Motor neuron (in vitro differentiated cells): Measurements from ENCODE around the gene CBL. TPM values are rescaled to one million over a fixed set of nuclear protein-coding genes. Genes with fewer than 3 reads are reported as not detected.
A peak's percentile ranks its signal among the peaks of the same experiment; 100 is the strongest.

ENCODE experiments used
- ATAC-seq, 8 experiments: fragments of 200-7000 bp; cut with Tn5 transposase; replicated peaks in 6 of 8; 2 replicates each; pipeline ENCODE4 v1.8.0; 2021; ENCODE audit warnings: mild to moderate bottlenecking in 8 of 8, moderate library complexity in 8 of 8
- H3K27ac ChIP-seq, 2 donors: fragments of 250-450 bp; sonication (Bioruptor Pico); 2 replicates each; pipeline ENCODE4 v1.9.0; 2021; ENCODE audit warnings: antibody characterized with exemption in 2 of 2, mild to moderate bottlenecking in 2 of 2, moderate library complexity in 1 of 2
- H3K4me1 ChIP-seq, 2 donors: fragments of 250-450 bp; sonication (Bioruptor Pico); replicated peaks in 1 of 2; 2 replicates each; pipeline ENCODE4 v1.6.1; 2021; ENCODE audit warnings: antibody characterized with exemption in 2 of 2, mild to moderate bottlenecking in 2 of 2, moderate library complexity in 1 of 2
- H3K4me3 ChIP-seq, 5 donors: fragments of 250-450 bp; sonication (Bioruptor Pico); 2 replicates each; pipeline ENCODE4 v1.9.0; 2021; ENCODE audit warnings: antibody characterized with exemption in 5 of 5, mild to moderate bottlenecking in 5 of 5, moderate library complexity in 4 of 5
- WGBS, 10 experiments: fragments of 450-650 bp; shearing (Covaris generic); methylation state at CpG; one replicate each; pipeline ENCODE4 v1.0.0; 2022; 5-methylcytosine and 5-hydroxymethylcytosine counted together
- in situ Hi-C, 9 experiments: fragments of 400-800 bp; cut with MboI; loops; one replicate each; pipeline ENCODE4 v1.15.0; 2021; ENCODE audit warnings: low sequenced_read_pairs in 9 of 9, low pct_unique_long_range_greater_than_20kb in 2 of 9; ENCODE audit not compliant: unreplicated experiment in 9 of 9
- total RNA-seq, 8 experiments: library from RNA; unstranded; fragments of 300-600 nt; gene quantifications; 2 replicates each; pipeline versions ENCODE4 v1.2.3 to v1.2.4, GENCODE V29; 2022

Gene CBL
- total RNA-seq, 8 experiments from 2014 or later, result 5.1 to 19.3 (median 13.9) TPM

DNA sequence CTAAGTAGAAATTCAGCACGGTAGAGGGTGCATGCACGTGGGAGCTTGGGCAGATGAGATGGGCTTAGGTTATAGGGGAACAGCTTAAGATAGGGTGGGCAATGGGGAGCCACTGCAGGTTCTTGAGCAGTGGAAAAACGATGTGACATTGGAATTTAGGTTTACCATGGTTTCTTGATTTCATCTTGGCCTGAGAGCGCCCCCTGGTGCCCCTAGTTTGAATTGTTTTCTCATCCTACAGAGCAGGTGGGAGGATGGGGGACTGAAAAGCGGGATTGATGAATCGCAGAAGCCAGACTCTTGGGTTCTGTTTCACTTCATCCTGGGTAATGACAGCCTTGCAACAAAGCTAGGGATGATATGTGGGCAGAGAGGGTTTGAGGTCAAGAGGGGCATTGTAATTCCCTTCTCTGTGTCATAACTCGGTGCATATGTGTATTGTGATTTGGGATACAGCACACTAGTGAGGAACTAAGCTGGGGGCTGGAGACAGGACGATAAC lies 117.4 kb downstream of the CBL start:
- H3K4me1 ChIP-seq, result peaks cover 28 to 34% of the 10 kb centered on the region in 2 donors
- H3K4me3 ChIP-seq, result no peak overlapping the region
- no peak overlapping the region for H3K27ac ChIP-seq
- in situ Hi-C loops, result no loop called here
- peak; percentile 14 to 66 (median 33) for ATAC-seq
- WGBS, 10 experiments, result 0 to 30% (median 5%) methylated on average over 1 to 5 of the region's 8 CpGs; no CpG with 5 or more reads in 3 of the 10 experiments

DNA sequence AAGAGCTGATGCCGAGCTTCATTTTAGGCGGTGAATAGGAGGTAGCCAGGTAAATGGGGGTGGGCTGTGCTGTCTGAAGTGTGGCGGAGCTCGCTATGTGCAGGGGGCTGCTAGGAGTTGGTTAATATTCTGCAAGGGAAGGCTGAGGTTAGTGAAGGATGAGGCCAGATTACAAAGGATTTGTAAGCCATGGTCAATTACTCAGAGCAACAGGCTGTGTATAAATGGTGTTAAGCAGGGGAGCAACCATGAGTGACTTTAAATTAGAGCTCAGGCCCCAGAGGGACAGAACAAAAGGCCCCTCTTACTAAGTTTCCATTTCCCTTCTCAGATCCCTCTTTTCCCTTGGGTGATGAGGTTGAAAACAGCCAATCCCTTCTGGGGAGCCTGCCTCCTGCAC lies 118.0 kb downstream of the CBL start:
- in situ Hi-C loops, result no loop called here
- Histone ChIP-seq H3K4me1 (peaks cover 22 to 28% of the 10 kb centered on the region in 2 donors), H3K4me3 (no peak overlapping the region), H3K27ac (no peak overlapping the region)
- WGBS, 10 experiments, result 26 to 50% (median 40%) methylated on average over 1 to 4 of the region's 4 CpGs; no CpG with 5 or more reads in 3 of the 10 experiments
- ATAC-seq, result no peak

DNA sequence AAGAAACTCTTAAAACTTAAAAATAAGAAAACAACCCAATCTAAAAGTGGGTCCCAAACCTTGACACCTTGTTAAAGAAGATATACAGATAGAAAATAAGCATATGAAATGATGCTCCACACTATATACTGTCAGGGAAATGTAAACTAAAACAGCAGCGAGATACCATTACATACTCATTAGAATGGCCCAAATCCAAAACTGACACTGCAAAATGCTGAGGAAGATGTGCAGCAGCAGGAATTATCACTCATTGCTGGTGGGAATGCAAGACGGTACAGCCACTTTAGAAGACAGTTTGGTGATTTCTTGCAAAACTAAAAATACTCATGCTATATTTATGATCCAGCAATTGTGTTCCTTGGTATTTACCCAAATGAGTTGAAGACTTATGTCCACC lies 123.2 kb downstream of the CBL start:
- Histone ChIP-seq H3K4me3 (no peak overlapping the region), H3K4me1 (peaks cover 0 to 4% of the 10 kb centered on the region in 2 donors), H3K27ac (no peak overlapping the region)
- ATAC-seq, result no peak
- 20 to 100% (median 75%) methylated on average over 1 to 2 of the region's 2 CpGs; no CpG with 5 or more reads in 1 of the 10 experiments for WGBS, 10 experiments
- in situ Hi-C loops, result loop anchor here in 1 of 9 experiments (25.0 kb wide), 1 partner anchor 217 kb away; the partner anchor contains the start of genes C2CD2L, DPAGT1 and HINFP

DNA sequence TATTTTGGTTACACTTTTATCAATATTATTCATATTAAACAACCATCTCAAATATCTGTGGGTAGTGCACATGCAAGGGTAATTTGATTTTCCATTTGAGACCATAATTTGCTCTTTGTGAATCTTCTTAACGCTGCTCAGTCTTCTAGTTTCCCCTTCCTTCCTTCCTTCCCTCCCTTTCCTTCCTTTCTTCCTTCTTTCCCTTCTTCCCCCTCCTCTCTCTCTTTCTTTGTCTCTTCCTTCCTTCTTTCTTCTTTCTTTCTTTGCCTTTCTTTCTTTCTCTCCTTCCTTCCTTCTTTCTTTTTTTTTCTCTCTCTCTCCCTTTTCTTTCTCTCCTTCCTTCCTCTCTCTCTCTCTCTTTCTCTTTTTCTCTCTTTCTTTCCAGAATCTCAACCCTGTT lies 124.1 kb downstream of the CBL start:
- no peak overlapping the region for H3K27ac ChIP-seq
- no peak for ATAC-seq
- H3K4me3 ChIP-seq, result no peak overlapping the region
- in situ Hi-C loops, result loop anchor here in 2 of 9 experiments (10.0 to 25.0 kb wide), 2 partner anchors 218 to 225 kb away; partner anchors contain the start of genes C2CD2L (in 2 of the 2), DPAGT1 (in 2 of the 2) and HINFP (in 1 of the 2)
- 5 to 100% (median 77%) methylated on average over 1 of the region's 1 CpG; no CpG with 5 or more reads in 1 of the 10 experiments for WGBS, 10 experiments
- H3K4me1 ChIP-seq, result peaks cover 4 to 7% of the 10 kb centered on the region in 2 donors

DNA sequence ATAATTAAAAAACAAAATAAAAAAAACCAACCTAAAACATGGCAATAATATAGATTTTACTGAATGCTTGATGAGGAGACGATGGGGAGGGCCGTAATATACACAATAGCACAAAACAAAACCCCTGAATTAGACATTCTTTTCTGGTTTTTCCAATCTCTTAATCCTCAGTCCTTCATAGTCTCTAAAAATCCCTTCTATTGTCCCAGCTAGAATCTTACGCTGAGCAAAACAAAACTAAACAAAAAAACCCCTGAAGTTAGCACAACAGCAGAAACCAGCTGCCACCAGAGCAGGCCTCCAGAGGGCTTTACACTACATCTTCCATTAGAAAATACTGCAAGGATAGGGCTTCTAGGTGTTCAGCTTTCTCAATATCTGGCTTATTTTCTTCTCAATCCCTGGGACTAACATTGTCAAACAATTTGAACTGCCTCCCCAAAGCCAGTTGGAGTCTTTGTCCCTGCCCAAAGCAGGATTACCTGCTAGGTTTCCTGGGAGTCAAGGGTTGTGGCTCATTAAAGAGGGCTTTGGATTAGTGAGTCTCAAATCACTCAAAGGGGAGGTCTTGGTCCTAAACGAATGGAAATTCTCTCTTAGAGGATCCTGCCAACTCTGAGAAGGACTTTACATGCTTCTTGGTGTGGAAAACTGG lies 126.1 kb downstream of the CBL start:
- 58 to 100% (median 72%) methylated on average over 2 to 4 of the region's 4 CpGs for WGBS, 10 experiments
- no peak for ATAC-seq
- peaks cover 7 to 11% of the 10 kb centered on the region in 2 donors for H3K4me1 ChIP-seq
- no peak overlapping the region for H3K27ac ChIP-seq
- in situ Hi-C loops, result loop anchor here in 2 of 9 experiments (10.0 to 25.0 kb wide), 2 partner anchors 220 to 227 kb away; partner anchors contain the start of genes C2CD2L (in 2 of the 2), DPAGT1 (in 2 of the 2) and HINFP (in 1 of the 2)
- H3K4me3 ChIP-seq, result no peak overlapping the region

DNA sequence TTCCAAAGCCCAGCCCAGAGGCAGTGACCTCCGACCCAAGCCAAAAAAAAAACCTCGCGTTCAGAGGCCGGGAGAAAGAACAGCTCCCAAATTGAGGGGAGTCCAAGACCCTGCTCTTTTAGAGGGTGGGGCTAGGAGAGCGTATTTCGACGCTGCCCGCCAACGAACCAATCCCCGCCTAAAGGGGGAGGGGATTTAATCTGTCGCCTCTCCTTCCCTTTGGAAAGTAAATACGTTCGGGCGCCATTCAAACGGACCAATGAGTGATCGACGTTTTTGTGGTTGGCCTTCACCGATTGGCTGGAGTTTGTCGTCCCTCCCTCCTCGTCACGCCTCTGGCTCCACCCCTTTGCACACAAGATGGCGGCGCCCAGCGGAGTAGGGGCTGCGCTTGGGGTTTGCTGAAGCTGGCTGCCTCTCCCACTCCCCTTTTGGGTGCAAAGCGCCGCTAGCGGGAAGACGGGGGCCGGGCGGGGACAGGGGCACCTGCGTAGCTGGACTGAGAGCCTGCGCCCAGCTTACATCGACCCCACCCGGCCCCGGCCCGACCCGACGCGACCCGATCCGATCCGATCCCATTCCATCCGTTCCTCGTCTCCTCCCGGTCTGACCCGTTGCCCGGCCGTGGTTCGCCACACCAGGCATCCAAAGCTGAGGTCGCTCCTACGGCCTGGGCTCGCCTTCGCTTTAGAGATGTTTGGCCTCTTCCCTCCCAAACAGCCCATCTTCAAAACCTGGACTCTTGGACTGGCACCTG lies 128.2 kb downstream of the CBL start, which contains the start of gene RNF26:
Gene RNF26, plus strand, starts transcription at position 354 of the 757 bp plus-strand sequence. CDS start 596 bp downstream, outside the sequence.
- peak; percentile 88 to 94 (median 90) for ATAC-seq
- 0 to 4% (median 0%) methylated on average over 4 to 17 of the region's 54 CpGs; no CpG with 5 or more reads in 1 of the 10 experiments for WGBS, 10 experiments
- Histone ChIP-seq H3K4me1 (peaks cover 28 to 29% of the 10 kb centered on the region in 2 donors), H3K4me3 (peak within 1 kb of the TSS; percentile 79 to 99 (median 97)), H3K27ac (peak within 1 kb of the TSS; percentile 79 to 81)
- in situ Hi-C loops, result loop anchor here in 2 of 9 experiments (10.0 to 25.0 kb wide), 2 partner anchors 222 to 230 kb away; partner anchors contain the start of genes C2CD2L (in 2 of the 2), DPAGT1 (in 2 of the 2) and HINFP (in 1 of the 2)

DNA sequence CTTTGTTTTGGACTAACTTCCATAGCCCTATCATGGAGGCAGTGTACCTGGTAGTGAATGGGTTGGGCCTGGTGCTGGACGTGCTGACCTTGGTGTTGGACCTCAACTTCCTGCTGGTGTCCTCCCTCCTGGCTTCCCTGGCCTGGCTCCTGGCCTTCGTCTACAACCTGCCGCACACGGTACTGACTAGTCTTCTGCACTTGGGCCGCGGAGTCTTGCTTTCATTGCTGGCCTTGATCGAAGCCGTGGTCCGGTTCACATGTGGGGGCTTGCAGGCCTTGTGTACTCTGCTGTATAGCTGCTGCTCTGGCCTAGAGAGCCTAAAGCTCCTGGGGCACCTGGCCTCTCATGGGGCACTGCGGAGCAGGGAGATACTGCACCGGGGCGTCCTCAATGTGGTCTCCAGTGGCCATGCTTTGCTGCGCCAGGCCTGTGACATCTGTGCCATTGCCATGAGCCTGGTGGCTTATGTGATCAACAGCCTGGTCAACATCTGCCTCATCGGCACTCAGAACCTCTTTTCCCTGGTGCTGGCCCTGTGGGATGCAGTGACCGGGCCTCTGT lies 129.0 kb downstream of the CBL start:
- peak overlapping the region; percentile 79 to 99 (median 97) for H3K4me3 ChIP-seq
- in situ Hi-C loops, result loop anchor here in 2 of 9 experiments (10.0 to 25.0 kb wide), 2 partner anchors 223 to 230 kb away; partner anchors contain the start of genes C2CD2L (in 2 of the 2), DPAGT1 (in 2 of the 2) and HINFP (in 1 of the 2)
- WGBS, 10 experiments, result 0 to 80% (median 29%) methylated on average over 1 to 3 of the region's 15 CpGs; no CpG with 5 or more reads in 7 of the 10 experiments
- peaks cover 29 to 34% of the 10 kb centered on the region in 2 donors for H3K4me1 ChIP-seq
- no peak overlapping the region for H3K27ac ChIP-seq
- no peak for ATAC-seq

DNA sequence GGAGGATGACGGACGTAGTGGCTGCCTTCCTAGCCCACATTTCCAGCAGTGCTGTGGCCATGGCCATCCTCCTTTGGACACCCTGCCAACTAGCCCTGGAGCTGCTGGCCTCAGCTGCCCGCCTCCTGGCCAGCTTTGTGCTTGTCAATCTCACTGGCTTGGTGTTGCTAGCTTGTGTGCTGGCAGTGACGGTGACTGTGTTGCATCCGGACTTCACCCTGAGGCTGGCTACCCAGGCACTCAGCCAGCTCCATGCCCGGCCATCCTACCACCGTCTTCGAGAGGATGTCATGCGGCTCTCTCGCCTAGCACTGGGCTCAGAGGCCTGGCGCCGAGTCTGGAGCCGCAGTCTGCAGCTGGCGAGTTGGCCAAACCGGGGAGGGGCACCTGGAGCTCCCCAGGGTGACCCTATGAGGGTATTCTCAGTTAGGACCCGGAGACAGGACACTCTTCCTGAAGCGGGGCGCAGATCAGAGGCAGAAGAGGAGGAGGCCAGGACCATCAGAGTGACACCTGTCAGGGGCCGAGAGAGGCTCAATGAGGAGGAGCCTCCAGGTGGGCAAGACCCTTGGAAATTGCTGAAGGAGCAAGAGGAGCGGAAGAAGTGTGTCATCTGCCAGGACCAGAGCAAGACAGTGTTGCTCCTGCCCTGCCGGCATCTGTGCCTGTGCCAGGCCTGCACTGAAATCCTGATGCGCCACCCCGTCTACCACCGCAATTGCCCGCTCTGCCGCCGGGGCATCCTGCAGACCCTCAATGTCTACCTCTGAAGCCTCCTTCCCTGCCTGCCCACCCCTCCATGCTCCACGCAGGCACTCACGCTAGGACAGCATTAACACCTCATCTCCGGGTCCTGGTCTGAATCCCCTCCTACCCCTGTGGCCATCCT lies 129.8 kb downstream of the CBL start:
- in situ Hi-C loops, result loop anchor here in 2 of 9 experiments (10.0 to 25.0 kb wide), 2 partner anchors 224 to 231 kb away; partner anchors contain the start of genes C2CD2L (in 2 of the 2), DPAGT1 (in 2 of the 2) and HINFP (in 1 of the 2)
- H3K4me1 ChIP-seq, result peaks cover 29 to 40% of the 10 kb centered on the region in 2 donors
- WGBS, 10 experiments, result 60 to 100% (median 91%) methylated on average over 1 to 11 of the region's 30 CpGs; no CpG with 5 or more reads in 4 of the 10 experiments
- no peak overlapping the region for H3K27ac ChIP-seq
- H3K4me3 ChIP-seq, result no peak overlapping the region
- ATAC-seq, result no peak

DNA sequence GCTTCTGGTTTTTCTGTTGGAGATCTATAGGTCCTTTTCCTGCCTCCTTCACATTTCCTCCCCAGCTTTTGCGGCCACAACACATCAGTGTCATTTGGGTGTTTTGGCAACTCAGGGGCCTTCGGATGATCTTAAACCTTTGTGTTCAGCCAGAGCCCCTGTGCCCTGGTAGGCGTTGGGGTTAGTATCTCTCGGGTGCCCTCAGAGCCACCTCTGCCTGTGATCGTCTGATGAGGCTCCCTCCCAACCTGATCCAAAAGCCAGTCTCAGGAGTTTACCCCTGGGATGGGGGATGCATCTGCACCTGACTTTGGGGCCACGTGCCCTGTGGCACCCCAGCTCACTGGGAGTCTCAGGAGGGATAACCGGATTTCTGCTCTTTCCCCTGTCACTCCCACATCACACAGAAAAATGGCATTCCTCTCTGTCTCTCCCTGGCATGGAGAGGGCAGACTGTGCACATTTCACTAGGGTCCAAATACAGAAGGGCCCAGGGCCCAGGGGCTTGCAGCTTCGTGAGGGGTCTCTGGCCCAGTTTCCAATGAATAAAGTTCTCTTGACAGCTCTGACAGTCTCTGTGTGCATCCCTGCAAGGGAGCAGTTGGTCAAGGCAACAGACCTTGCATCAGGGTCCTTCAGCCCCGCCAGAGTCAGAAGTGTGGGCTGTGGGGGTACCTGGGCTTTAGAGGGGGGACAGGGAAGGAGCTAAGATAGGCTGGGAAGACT lies 130.8 kb downstream of the CBL start:
- H3K27ac ChIP-seq, result no peak overlapping the region
- H3K4me1 ChIP-seq, result peaks cover 29 to 47% of the 10 kb centered on the region in 2 donors
- 33 to 100% (median 83%) methylated on average over 1 to 5 of the region's 9 CpGs; no CpG with 5 or more reads in 3 of the 10 experiments for WGBS, 10 experiments
- H3K4me3 ChIP-seq, result no peak overlapping the region
- no peak for ATAC-seq
- in situ Hi-C loops, result loop anchor here in 2 of 9 experiments (10.0 to 25.0 kb wide), 2 partner anchors 225 to 232 kb away; partner anchors contain the start of genes C2CD2L (in 2 of the 2), DPAGT1 (in 2 of the 2) and HINFP (in 1 of the 2)

DNA sequence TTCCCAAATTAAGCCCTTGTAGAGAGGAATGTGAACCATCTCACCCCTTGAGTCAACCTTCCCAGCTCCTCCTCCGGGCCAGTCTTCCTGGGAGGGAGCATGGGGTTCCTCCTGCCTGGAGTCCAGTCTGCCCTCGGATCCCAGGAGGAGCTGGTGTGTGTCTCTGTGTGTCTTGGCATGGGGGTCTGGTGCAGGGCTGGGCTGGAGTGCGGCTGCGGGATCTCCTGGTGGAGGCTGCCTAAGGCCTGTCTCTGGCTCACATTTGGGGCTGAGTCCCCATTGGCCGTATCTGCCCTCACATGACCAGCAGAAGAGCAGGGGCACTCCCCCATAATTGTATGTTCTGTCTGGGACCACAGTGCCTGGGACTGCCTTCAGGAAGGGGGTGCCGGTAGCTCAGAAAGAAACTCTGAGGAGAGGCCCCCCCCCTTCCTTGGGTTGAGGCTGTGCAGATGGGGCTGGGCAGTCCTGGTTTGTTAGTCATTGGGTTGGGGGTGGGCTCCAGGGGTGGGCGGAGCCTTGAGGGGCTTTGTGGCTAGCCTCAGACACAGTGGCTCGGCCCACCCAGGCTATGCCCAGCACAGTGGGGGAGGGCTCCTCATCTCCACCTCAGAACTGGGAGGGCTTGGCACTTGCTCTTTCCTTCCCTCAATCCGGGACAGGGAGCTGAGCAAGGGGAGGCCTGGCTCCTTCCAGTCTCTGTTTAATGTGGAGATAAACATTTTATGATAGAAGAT lies 131.6 kb downstream of the CBL start:
- 25 to 80% (median 34%) methylated on average over 1 to 5 of the region's 9 CpGs; no CpG with 5 or more reads in 6 of the 10 experiments for WGBS, 10 experiments
- Histone ChIP-seq H3K4me3 (peak overlapping the region in 4 of 5 donors; percentile 5 to 11 (median 10)), H3K4me1 (peaks cover 29 to 47% of the 10 kb centered on the region in 2 donors), H3K27ac (no peak overlapping the region)
- in situ Hi-C loops, result loop anchor here in 2 of 9 experiments (10.0 to 25.0 kb wide), 2 partner anchors 225 to 233 kb away; partner anchors contain the start of genes C2CD2L (in 2 of the 2), DPAGT1 (in 2 of the 2) and HINFP (in 1 of the 2)
- peak in 6 of 8 experiments; percentile 4 to 12 (median 6) for ATAC-seq
